Gastroesophageal sphincter (tissue), 4 donors: ENCODE data around the gene CCL13. TPM values are rescaled to one million over a fixed set of nuclear protein-coding genes. Genes with fewer than 3 reads are reported as not detected.

Source experiments
- ATAC-seq: fragments of 150-250 bp; one replicate; pipeline ENCODE4 v1.9.1; 2016; ENCODE audit warnings: mild to moderate bottlenecking, moderate library complexity
- H3K27ac ChIP-seq, 4 donors: fragments of 200-600 bp; sonication (generic) in 3 of 4; 1 replicate in 3 of 4; 2 replicates in 1 of 4; pipeline ENCODE4 v1.5.1; 2016 to 2019
- H3K27me3 ChIP-seq: fragments of 200-600 bp; sonication (generic); one replicate; pipeline ENCODE4 v1.5.1; 2019
- H3K36me3 ChIP-seq, 2 donors: fragments of 200-600 bp; sonication (generic); one replicate each; pipeline ENCODE4 v1.5.1; 2019; ENCODE audit warnings: control low read depth in 1 of 2
- H3K4me1 ChIP-seq, 3 donors: fragments of 200-600 bp; sonication (generic); 1 replicate in 2 of 3; 2 replicates in 1 of 3; pipeline ENCODE4 v1.5.1; 2016 to 2019; ENCODE audit warnings: control low read depth in 2 of 3
- H3K4me3 ChIP-seq, 2 donors: fragments of 200-600 bp; sonication (generic); one replicate each; pipeline ENCODE4 v1.5.1; 2019; ENCODE audit warnings: mild to moderate bottlenecking in 1 of 2, moderate library complexity in 1 of 2
- H3K9me3 ChIP-seq, 3 donors: fragments of 200-600 bp; sonication (generic); one replicate each; pipeline ENCODE4 v1.5.1; 2017 to 2019; ENCODE audit warnings: control low read depth in 2 of 3
- EP300 ChIP-seq: sonication (generic); formaldehyde crosslinking; IDR thresholded peaks from one replicate; pipeline ENCODE4 v1.6.1; 2017; ENCODE audit warnings: antibody characterized with exemption, mild to moderate bottlenecking
- POLR2A ChIP-seq, 2 donors: fragments of 450-650 bp; IDR thresholded peaks; one replicate each; pipeline ENCODE4 v1.6.1; 2017; ENCODE audit warnings: antibody characterized with exemption in 2 of 2, mild to moderate bottlenecking in 2 of 2, moderate library complexity in 1 of 2
- POLR2AphosphoS5 ChIP-seq: sonication (generic); formaldehyde crosslinking; IDR thresholded peaks from one replicate; pipeline ENCODE4 v1.6.1; 2017; ENCODE audit warnings: antibody characterized with exemption
- WGBS, 2 donors: methylation state at CpG; one replicate each; pipeline ENCODE4 v1.1.5; 2018; ENCODE audit warnings: low coverage in 1 of 2; 5-methylcytosine and 5-hydroxymethylcytosine counted together
- total RNA-seq, 4 donors: library from RNA; depleted of rRNA; stranded (reverse); fragments of >200 nt; gene quantifications; one replicate each; pipeline ENCODE4 v1.1.0, GENCODE V29; 2016
- TF ChIP-seq, protein P1 (sequence below), 4 experiments: fragments of 200-600 bp in 2 of 4; fragments of 450-650 bp in 2 of 4; sonication (generic) in 1 of 4; IDR thresholded peaks; one replicate each; pipeline ENCODE4 v1.5.1; 2017 to 2019; ENCODE audit warnings: antibody characterized with exemption in 4 of 4, mild to moderate bottlenecking in 2 of 4, moderate library complexity in 2 of 4

CCL13 gene
- total RNA-seq, 4 donors from 2014 or later: 1.7 to 4.3 (median 2.3) TPM; not detected in 1

DNA sequence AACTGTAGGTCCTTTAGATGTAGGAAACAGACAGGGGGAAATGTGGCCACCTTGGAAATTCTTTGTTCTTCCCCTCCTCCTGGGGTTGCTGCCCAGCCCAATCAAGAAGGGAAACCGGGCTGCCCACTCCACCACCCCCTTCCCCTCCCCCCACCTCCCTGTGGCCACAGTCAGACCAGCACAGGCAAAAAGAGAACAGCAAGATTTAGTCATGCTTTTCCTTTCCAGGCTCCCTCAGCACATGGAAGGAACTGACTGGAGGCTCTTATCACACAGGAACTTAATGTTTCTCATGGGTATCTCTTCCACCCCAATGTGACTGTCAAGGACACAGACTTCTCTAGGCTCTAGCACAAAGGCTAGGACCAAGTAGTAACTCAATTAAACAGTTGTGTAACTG is 9.7 kb downstream of the CCL13 start:
- TF ChIP-seq EP300 (no peak), POLR2AphosphoS5 (no peak), POLR2A (IDR thresholded peaks at IDR 0.05) (no peak)
- TF ChIP-seq, protein P1, sequence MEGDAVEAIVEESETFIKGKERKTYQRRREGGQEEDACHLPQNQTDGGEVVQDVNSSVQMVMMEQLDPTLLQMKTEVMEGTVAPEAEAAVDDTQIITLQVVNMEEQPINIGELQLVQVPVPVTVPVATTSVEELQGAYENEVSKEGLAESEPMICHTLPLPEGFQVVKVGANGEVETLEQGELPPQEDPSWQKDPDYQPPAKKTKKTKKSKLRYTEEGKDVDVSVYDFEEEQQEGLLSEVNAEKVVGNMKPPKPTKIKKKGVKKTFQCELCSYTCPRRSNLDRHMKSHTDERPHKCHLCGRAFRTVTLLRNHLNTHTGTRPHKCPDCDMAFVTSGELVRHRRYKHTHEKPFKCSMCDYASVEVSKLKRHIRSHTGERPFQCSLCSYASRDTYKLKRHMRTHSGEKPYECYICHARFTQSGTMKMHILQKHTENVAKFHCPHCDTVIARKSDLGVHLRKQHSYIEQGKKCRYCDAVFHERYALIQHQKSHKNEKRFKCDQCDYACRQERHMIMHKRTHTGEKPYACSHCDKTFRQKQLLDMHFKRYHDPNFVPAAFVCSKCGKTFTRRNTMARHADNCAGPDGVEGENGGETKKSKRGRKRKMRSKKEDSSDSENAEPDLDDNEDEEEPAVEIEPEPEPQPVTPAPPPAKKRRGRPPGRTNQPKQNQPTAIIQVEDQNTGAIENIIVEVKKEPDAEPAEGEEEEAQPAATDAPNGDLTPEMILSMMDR (IDR thresholded peaks at IDR 0.05): no peak
- Histone ChIP-seq H3K4me1 (no peaks in the 10 kb centered on the region), H3K9me3 (no peaks in the 10 kb centered on the region), H3K4me3 (no peak overlapping the region), H3K36me3 (no peaks in the 10 kb centered on the region), H3K27ac (no peak overlapping the region), H3K27me3 (peaks cover 47% of the 10 kb centered on the region)
- 18% methylated on average over 1 of the region's 1 CpG; no CpG with 5 or more reads in 1 of the 2 donors for WGBS, 2 donors
- ATAC-seq: no peak

DNA sequence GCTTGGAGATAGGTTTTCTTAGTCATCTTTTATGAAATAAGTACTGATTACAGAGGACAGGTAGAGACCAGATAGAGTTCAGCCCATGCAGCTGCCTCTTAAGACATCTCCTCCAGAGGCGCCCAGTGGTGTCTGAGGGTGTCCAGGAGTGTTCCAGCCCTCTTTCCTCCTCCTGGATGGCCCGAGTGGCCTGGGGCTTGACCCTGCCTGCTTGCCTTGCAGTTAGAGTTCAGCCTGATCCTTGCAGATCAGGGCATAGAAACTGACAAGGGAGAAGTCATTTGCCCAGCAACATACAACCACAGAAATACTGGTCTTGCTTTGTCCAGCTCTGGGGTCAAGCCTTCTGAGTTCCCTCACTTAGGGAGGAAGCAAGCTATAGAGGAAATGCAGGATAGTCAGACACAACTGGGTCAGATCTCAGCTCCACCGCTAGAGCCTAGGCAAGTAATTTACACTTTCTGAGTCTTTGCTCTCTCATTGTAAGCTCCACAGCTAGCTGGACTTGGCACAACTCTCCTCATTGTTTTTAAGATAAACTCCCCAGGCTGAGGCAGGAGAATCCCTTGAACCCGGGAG is 10.3 kb downstream of the CCL13 start:
- no peak for ATAC-seq
- Histone ChIP-seq H3K4me3 (no peak overlapping the region), H3K9me3 (no peaks in the 10 kb centered on the region), H3K36me3 (no peaks in the 10 kb centered on the region), H3K4me1 (no peaks in the 10 kb centered on the region), H3K27ac (no peak overlapping the region), H3K27me3 (peaks cover 47% of the 10 kb centered on the region)
- 28 to 60% methylated on average over 2 to 3 of the region's 4 CpGs for WGBS, 2 donors
- TF ChIP-seq POLR2A (IDR thresholded peaks at IDR 0.05) (no peak), EP300 (no peak), POLR2AphosphoS5 (no peak)
- TF ChIP-seq, protein P1 (IDR thresholded peaks at IDR 0.05): no peak

DNA sequence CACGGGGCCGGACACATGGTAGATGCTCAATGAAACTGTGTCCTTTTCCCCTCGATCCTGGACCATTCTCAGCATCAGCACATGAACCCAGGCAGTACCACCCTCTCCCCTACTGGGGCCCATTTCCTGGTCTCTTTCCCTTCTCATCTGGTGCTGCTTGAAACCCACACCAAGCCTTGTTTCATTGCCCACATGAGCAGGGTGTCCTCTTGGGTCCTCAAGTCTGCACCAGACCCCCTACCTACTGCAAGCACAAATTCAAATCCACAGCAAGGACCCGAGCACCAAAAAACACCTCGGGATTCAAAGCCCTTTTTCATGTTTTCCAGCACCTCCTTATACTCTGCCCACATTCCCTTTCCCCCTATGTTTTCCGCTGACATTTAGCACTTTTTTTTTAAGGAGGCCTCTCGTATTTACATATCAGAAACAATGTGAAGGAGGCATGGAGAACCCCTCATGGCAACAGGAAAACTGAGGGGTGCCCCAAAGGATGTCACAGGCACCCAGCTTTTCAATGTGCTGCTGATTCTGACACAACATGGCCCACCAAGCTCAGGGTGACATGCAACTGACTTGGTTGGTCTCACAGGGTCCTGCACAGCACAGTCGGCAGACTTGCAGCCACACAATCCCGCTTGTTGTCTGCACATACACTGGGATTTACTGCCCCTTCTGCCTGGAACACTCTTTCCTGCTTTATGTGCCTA is 11.4 kb downstream of the CCL13 start:
- ATAC-seq: no peak
- H3K27me3 ChIP-seq: peaks cover 39% of the 10 kb centered on the region
- 64 to 73% methylated on average over 7 to 8 of the region's 9 CpGs for WGBS, 2 donors
- H3K9me3 ChIP-seq: no peaks in the 10 kb centered on the region
- H3K4me1 ChIP-seq: no peaks in the 10 kb centered on the region
- TF ChIP-seq EP300: no peak
- TF ChIP-seq, protein P1 (IDR thresholded peaks at IDR 0.05): no peak
- no peak for TF ChIP-seq POLR2A (IDR thresholded peaks at IDR 0.05)
- no peak for TF ChIP-seq POLR2AphosphoS5
- no peak overlapping the region for H3K27ac ChIP-seq
- H3K4me3 ChIP-seq: no peak overlapping the region
- H3K36me3 ChIP-seq: no peaks in the 10 kb centered on the region

DNA sequence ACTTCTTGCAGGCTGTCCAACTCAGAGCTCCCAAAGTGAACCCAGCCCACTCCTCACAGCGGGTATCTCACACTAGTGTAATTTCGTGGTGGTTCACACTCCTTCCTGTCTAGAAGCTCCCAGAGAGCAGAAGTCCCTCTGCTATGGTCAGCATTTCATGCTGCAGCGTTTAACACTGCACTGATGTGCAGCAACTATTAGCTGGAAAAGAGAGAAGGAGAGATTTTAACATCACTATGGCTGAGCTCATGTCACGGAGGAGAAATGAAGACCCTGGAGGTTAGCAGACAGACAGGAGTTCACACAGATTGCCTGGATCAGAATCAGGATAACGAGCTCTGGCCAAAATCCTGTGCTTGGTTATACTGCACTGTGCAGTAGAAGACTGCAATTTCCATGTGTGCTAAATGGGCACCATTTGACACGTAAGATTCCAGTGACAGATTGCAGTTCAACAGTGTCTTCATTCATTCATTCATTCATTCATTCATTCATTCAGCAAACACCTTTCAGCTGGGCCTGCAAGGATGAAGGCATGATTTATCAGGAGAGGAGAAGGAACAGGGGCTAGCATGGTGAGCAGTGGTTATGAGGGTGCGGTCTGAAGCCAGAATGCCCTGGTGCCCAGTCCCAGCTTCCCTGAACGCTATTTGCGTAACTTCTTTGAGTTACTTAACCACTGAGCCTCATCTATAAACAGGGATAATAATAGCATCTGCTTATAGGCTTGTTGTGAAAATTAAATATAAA is 12.1 kb downstream of the CCL13 start:
- TF ChIP-seq POLR2AphosphoS5: no peak
- TF ChIP-seq, protein P1 (IDR thresholded peaks at IDR 0.05): no peak
- TF ChIP-seq EP300: no peak
- no peak for TF ChIP-seq POLR2A (IDR thresholded peaks at IDR 0.05)
- Histone ChIP-seq H3K36me3 (no peaks in the 10 kb centered on the region), H3K4me1 (no peaks in the 10 kb centered on the region), H3K27ac (no peak overlapping the region), H3K4me3 (no peak overlapping the region), H3K9me3 (no peaks in the 10 kb centered on the region), H3K27me3 (peaks cover 32% of the 10 kb centered on the region)
- ATAC-seq: no peak
- WGBS, 2 donors: 78 to 82% methylated on average over 5 to 6 of the region's 9 CpGs
